D721Med (cell line): ENCODE measurements around the gene LDLRAD4.

Source experiments
- DNase-seq: peaks from one replicate; pipeline ENCODE4 v3.0.0; 2011; ENCODE audit warnings: low spot score; ENCODE audit not compliant: insufficient read length
- FAIRE-seq: peaks from 2 replicates; lab custom pipeline; 2011; peaks lifted over from hg19 to GRCh38; lab: Jason Lieb, UNC
- CTCF ChIP-seq: IDR thresholded peaks from 2 replicates; pipeline ENCODE4 v1.5.1; 2012; ENCODE audit warnings: mild to moderate bottlenecking, control low read depth; ENCODE audit not compliant: insufficient read depth; ENCODE audit errors: missing control alignments

The LDLRAD4 gene

GRCh38 chr18:13380691-13381070, 162.1 kb downstream of the LDLRAD4 start:
- TF ChIP-seq CTCF, result no peak
- FAIRE-seq (no peak), DNase-seq (no peak)

- no peak for TF ChIP-seq CTCF
- FAIRE-seq, result no peak
- no peak for DNase-seq
Observed at GRCh38 chr18:13381331-13381730, 162.8 kb downstream of the LDLRAD4 start.

GRCh38 chr18:13381944-13382365, 163.4 kb downstream of the LDLRAD4 start:
- DNase-seq (no peak), FAIRE-seq (no peak)
- TF ChIP-seq CTCF, result no peak

- FAIRE-seq (no peak), DNase-seq (no peak)
Observed at GRCh38 chr18:13382366-13382953, 163.9 kb downstream of the LDLRAD4 start.

GRCh38 chr18:13382954-13383827, 164.6 kb downstream of the LDLRAD4 start:
- DNase-seq (no peak), FAIRE-seq (no peak)
- TF ChIP-seq CTCF, result no peak

More at GRCh38 chr18:13382366-13382953, 163.9 kb downstream of the LDLRAD4 start:
- TF ChIP-seq CTCF, result no peak

- FAIRE-seq, result no peak
- DNase-seq, result no peak
- TF ChIP-seq CTCF, result no peak
Observed at GRCh38 chr18:13386891-13387801, 168.6 kb downstream of the LDLRAD4 start.
